CD14-positive monocyte (primary cell): Measurements from ENCODE around the gene WIPF2. TPM values are rescaled to one million over a fixed set of nuclear protein-coding genes. Genes with fewer than 3 reads are reported as not detected.
"Not testable (repeated sequence)": the region's sequence is repeated elsewhere in the genome, so short reads cannot be mapped to it uniquely, and the experiment has no call there.

ENCODE experiments used
- DNase-seq, 3 donors: peaks; one replicate each; pipeline ENCODE4 v3.0.0-alpha.2; 2011 to 2022
- H2AFZ ChIP-seq: 2 replicates; pipeline ENCODE4 v1.6.0; 2012; ENCODE audit warnings: mild to moderate bottlenecking, low read depth, low read length, inconsistent platforms; ENCODE audit not compliant: insufficient read depth, poor library complexity, severe bottlenecking
- H3K27ac ChIP-seq, 2 donors: 1 replicate in 1 of 2; 2 replicates in 1 of 2; pipeline ENCODE4 v1.5.1; 2012 to 2013; ENCODE audit warnings: low read length in 2 of 2, control low read depth in 1 of 2, inconsistent platforms in 1 of 2, low read depth in 1 of 2, mild to moderate bottlenecking in 1 of 2
- H3K27me3 ChIP-seq, 2 donors: one replicate each; pipeline versions ENCODE4 v1.6.0 to v1.6.1; 2011 to 2013; ENCODE audit warnings: low read length in 2 of 2; ENCODE audit not compliant: control insufficient read depth in 2 of 2, insufficient read depth in 2 of 2
- H3K36me3 ChIP-seq, 2 donors: replicated peaks in 1 of 2; 1 replicate in 1 of 2; 2 replicates in 1 of 2; pipeline versions ENCODE4 v1.5.1 to v1.6.1; 2012 to 2013; ENCODE audit warnings: low read length in 2 of 2, control low read depth in 1 of 2, inconsistent platforms in 1 of 2, mild to moderate bottlenecking in 1 of 2; ENCODE audit not compliant: insufficient read depth in 2 of 2, control insufficient read depth in 1 of 2
- H3K4me1 ChIP-seq, 2 donors: 1 replicate in 1 of 2; 2 replicates in 1 of 2; pipeline versions ENCODE4 v1.5.1 to v1.6.1; 2012 to 2013; ENCODE audit warnings: low read length in 2 of 2, control low read depth in 1 of 2, inconsistent platforms in 1 of 2, mild to moderate bottlenecking in 1 of 2, moderate library complexity in 1 of 2; ENCODE audit not compliant: insufficient read depth in 2 of 2, control insufficient read depth in 1 of 2
- H3K4me2 ChIP-seq: replicated peaks from 2 replicates; pipeline ENCODE3; 2012; ENCODE audit warnings: low read length, moderate library complexity, mild to moderate bottlenecking; ENCODE audit not compliant: poor library complexity, severe bottlenecking; ENCODE audit errors: extremely low read depth
- H3K4me3 ChIP-seq, 3 experiments: fragments of 200-600 bp in 1 of 3; sonication (generic) in 1 of 3; replicated peaks in 1 of 3; 1 replicate in 2 of 3; 2 replicates in 1 of 3; pipeline ENCODE4 v1.5.1; 2011 to 2013; ENCODE audit warnings: low read length in 3 of 3, mild to moderate bottlenecking in 3 of 3, control low read depth in 2 of 3, low read depth in 2 of 3, inconsistent platforms in 1 of 3, moderate library complexity in 1 of 3
- H3K79me2 ChIP-seq: 2 replicates; pipeline ENCODE4 v1.6.0; 2012; ENCODE audit warnings: mild to moderate bottlenecking, control low read depth, inconsistent platforms, low read length, moderate library complexity; ENCODE audit not compliant: insufficient read depth
- H3K9ac ChIP-seq: 2 replicates; pipeline ENCODE4 v1.6.0; 2017; ENCODE audit warnings: low read length, mild to moderate bottlenecking; ENCODE audit not compliant: insufficient read depth, poor library complexity, severe bottlenecking
- H3K9me3 ChIP-seq, 2 donors: replicated peaks in 1 of 2; 1 replicate in 1 of 2; 2 replicates in 1 of 2; pipeline versions ENCODE4 v1.5.1 to v1.6.1; 2012 to 2013; ENCODE audit warnings: low read length in 2 of 2, control low read depth in 1 of 2; ENCODE audit not compliant: control insufficient read depth in 1 of 2, insufficient read depth in 1 of 2
- H4K20me1 ChIP-seq: 2 replicates; pipeline ENCODE4 v1.6.0; 2012; ENCODE audit warnings: mild to moderate bottlenecking, low read length, control low read depth, moderate library complexity; ENCODE audit not compliant: insufficient read depth
- H3K27ac Mint-ChIP-seq, 7 donors: one replicate each; pipeline ENCODE4 v1.8.0; 2020; ENCODE audit warnings: mild to moderate bottlenecking in 7 of 7, mixed read lengths in 7 of 7, moderate library complexity in 6 of 7, inconsistent platforms in 2 of 7
- H3K27me3 Mint-ChIP-seq, 3 donors: one replicate each; pipeline ENCODE4 v1.8.0; 2021 to 2022; ENCODE audit warnings: low read depth in 3 of 3, mild to moderate bottlenecking in 3 of 3, mixed read lengths in 3 of 3, moderate library complexity in 3 of 3, inconsistent platforms in 1 of 3
- H3K36me3 Mint-ChIP-seq, 2 donors: one replicate each; pipeline ENCODE4 v1.8.0; 2020; ENCODE audit warnings: mixed read lengths in 2 of 2, inconsistent platforms in 1 of 2, mild to moderate bottlenecking in 1 of 2
- H3K4me1 Mint-ChIP-seq: one replicate; pipeline ENCODE4 v1.8.0; 2020; ENCODE audit warnings: mild to moderate bottlenecking, mixed read lengths
- H3K4me3 Mint-ChIP-seq, 2 donors: one replicate each; pipeline ENCODE4 v1.8.0; 2020; ENCODE audit warnings: mild to moderate bottlenecking in 2 of 2, mixed read lengths in 2 of 2, moderate library complexity in 1 of 2
- H3K9me3 Mint-ChIP-seq, 7 donors: one replicate each; pipeline ENCODE4 v1.8.0; 2020 to 2022; ENCODE audit warnings: mixed read lengths in 7 of 7, mild to moderate bottlenecking in 6 of 7, moderate library complexity in 6 of 7, inconsistent platforms in 2 of 7
- WGBS: methylation state at CpG from one replicate; pipeline ENCODE4 v1.1.5; 2013; ENCODE audit warnings: missing lambda C conversion rate; ENCODE audit not compliant: insufficient coverage; 5-methylcytosine and 5-hydroxymethylcytosine counted together
- intact Hi-C, 2 donors: fragments of 100-400 bp; cut with micrococcal nuclease; formaldehyde crosslinking; loops; one replicate each; pipeline versions ENCODE4 v1.15.0 to v1.15.1; 2023
- polyA plus RNA-seq, 3 donors: library from polyadenylated mRNA; depleted of rRNA in 1 of 3; unstranded in 2 of 3; stranded (reverse) in 1 of 3; fragments of 300-500 nt in 2 of 3; fragments of >200 nt in 1 of 3; fragmentation: Illumina TruSeq in 2 of 3; gene quantifications; 1 replicate in 2 of 3; 2 replicates in 1 of 3; pipeline ENCODE4 v1.2.3, GENCODE V29; 2012 to 2021
- TF ChIP-seq, protein P1 (sequence below): fragments of 200-600 bp; IDR thresholded peaks from one replicate; pipeline ENCODE4 v1.8.0; 2022; ENCODE audit warnings: antibody characterized with exemption, mild to moderate bottlenecking

Gene WIPF2
- polyA plus RNA-seq, 3 donors, result 5.2 to 9.7 (median 8.4) TPM

DNA sequence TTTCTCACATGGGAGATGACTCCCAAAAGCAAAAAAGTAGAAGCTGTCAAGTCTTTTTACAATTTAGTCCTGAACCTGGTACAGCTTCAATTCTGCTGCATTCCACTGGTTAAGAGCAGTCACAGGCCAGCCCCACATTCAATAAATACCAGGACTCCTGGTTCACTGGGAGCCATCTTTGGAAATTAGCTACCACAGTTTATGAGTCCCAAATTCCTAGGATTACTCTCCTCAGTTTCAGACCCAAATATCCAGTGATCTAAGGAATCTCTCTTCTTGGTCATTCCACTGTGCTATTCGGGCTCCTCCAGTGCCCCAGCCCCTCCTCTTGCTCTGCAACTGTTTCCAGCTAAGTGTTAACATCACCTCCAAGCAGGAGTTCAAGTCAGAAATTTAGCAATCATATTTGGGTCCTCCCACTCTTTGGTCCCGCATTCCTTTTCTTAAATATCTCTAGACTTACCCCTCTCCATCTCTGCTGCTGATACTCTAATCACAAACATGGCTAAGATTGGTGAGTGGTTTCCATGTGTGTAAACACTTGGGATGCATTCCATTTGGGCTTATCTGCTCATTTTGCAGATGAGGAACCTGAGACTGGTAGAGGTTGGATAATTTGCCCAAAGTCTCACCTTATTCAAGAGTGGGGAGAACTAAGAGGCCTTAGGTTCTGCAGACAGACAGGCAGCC is 9.6 kb upstream of the WIPF2 start:
- TF ChIP-seq, protein P1, sequence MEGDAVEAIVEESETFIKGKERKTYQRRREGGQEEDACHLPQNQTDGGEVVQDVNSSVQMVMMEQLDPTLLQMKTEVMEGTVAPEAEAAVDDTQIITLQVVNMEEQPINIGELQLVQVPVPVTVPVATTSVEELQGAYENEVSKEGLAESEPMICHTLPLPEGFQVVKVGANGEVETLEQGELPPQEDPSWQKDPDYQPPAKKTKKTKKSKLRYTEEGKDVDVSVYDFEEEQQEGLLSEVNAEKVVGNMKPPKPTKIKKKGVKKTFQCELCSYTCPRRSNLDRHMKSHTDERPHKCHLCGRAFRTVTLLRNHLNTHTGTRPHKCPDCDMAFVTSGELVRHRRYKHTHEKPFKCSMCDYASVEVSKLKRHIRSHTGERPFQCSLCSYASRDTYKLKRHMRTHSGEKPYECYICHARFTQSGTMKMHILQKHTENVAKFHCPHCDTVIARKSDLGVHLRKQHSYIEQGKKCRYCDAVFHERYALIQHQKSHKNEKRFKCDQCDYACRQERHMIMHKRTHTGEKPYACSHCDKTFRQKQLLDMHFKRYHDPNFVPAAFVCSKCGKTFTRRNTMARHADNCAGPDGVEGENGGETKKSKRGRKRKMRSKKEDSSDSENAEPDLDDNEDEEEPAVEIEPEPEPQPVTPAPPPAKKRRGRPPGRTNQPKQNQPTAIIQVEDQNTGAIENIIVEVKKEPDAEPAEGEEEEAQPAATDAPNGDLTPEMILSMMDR, result no peak
- H3K4me2 ChIP-seq, result no peak overlapping the region
- no peaks in the 10 kb centered on the region for H3K36me3 ChIP-seq
- H3K9ac ChIP-seq, result no peak overlapping the region
- H2AFZ ChIP-seq, result no peak overlapping the region
- no peaks in the 10 kb centered on the region for H3K27me3 ChIP-seq
- Mint-ChIP-seq H3K27ac (no peak overlapping the region), H3K4me3 (no peak overlapping the region), H3K27me3 (peaks cover 0 to 5% (median 1%) of the 10 kb centered on the region in 3 donors), H3K9me3 (peaks cover 0 to 7% (median 3%) of the 10 kb centered on the region in 7 donors), H3K4me1 (peaks cover 7% of the 10 kb centered on the region), H3K36me3 (no peaks in the 10 kb centered on the region)
- intact Hi-C loops, result loop anchor here in 1 of 2 donors (10.0 kb wide), 1 partner anchor 205 kb away; the partner anchor contains the start of gene TOP2A
- H3K27ac ChIP-seq, result no peak overlapping the region
- 86% methylated on average over 1 of the region's 2 CpGs for WGBS
- H4K20me1 ChIP-seq, result no peaks in the 10 kb centered on the region
- H3K9me3 ChIP-seq, result no peaks in the 10 kb centered on the region
- no peak for DNase-seq
- H3K4me1 ChIP-seq, result no peaks in the 10 kb centered on the region
- no peak overlapping the region for H3K4me3 ChIP-seq
- H3K79me2 ChIP-seq, result no peaks in the 10 kb centered on the region

GRCh38 chr17:40213914-40214313 is 5.2 kb upstream of the WIPF2 start:
- H4K20me1 ChIP-seq, H3K9me3 ChIP-seq, H3K4me2 ChIP-seq, H3K27ac Mint-ChIP-seq, H2AFZ ChIP-seq, H3K27me3 ChIP-seq, H3K9me3 Mint-ChIP-seq, H3K4me3 Mint-ChIP-seq, DNase-seq, H3K79me2 ChIP-seq, intact Hi-C loops, H3K36me3 Mint-ChIP-seq, H3K27ac ChIP-seq, H3K4me3 ChIP-seq, H3K27me3 Mint-ChIP-seq, H3K36me3 ChIP-seq, H3K9ac ChIP-seq: not testable (repeated sequence)
- WGBS, result 97% methylated on average over 3 of the region's 6 CpGs
- peaks cover 15% of the 10 kb centered on the region for H3K4me1 Mint-ChIP-seq
- peaks cover 6 to 10% of the 10 kb centered on the region in 2 donors for H3K4me1 ChIP-seq
